HUDEP-2 (cell line): Measurements from ENCODE around the gene OSBPL8.
"Not testable (repeated sequence)": the region's sequence is repeated elsewhere in the genome, so short reads cannot be mapped to it uniquely, and the experiment has no call there.

ENCODE experiments used
- DNase-seq, 76 experiments: peaks; one replicate each; lab custom pipeline; 2025; ENCODE audit not compliant: unreplicated experiment in 76 of 76; lab: John Stamatoyannopoulos, UW

OSBPL8 gene

GRCh38 chr12:76529226-76529918 is 30.2 kb downstream of the OSBPL8 start:
- peak in 20 of 76 experiments; percentile 6 to 62 (median 26) for DNase-seq

DNA sequence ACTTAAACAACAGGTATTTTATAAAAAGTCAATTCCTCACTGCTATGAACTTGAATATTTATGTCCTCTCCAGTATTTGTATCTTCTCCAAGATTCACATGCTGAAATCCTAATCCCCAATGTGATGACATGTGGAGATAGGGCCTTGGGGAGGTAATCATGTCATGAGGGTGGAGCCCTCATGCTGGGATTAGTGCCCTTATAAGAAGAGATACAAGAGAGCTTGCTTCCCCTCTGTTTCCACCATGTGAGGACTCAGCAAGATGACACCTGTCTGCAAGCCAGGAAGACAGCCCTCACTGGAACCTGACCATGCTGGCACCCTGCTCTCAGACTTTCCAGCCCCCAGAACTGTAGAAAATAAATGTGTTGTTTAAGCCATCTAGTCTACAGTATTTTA is 36.2 kb downstream of the OSBPL8 start:
- DNase-seq, result no peak

- no peak for DNase-seq
These were observed 39.2 kb downstream of the OSBPL8 start for GRCh38 chr12:76520348-76520747.

- DNase-seq, result no peak
These were observed 40.0 kb downstream of the OSBPL8 start for GRCh38 chr12:76519538-76519937.

- no peak for DNase-seq
These were observed 40.9 kb downstream of the OSBPL8 start for GRCh38 chr12:76518699-76519098.

DNA sequence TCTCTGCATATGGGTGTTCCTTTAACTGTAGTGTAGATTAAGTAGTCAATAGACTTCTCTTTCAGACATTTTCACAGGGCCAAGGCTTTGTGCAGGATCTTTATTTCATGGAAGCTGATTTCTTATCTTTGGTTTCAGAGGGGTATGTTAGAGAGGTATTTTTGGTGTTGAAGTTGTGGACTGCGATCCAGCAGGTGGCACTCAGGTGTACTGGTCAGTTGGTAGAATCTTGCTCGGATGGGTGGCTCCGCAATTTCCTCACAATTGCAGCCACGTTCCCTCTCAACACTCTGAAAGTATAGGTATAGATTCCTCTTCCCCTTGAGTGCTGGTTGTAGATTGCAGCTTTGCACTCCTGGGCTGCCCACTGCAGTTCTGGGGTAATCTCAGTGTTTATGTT is 44.3 kb downstream of the OSBPL8 start:
- DNase-seq, result no peak

GRCh38 chr12:76511116-76511716 is 48.4 kb downstream of the OSBPL8 start:
- not testable (repeated sequence) for DNase-seq

- DNase-seq, result no peak
These were observed 51.2 kb downstream of the OSBPL8 start for GRCh38 chr12:76508128-76508980.

DNA sequence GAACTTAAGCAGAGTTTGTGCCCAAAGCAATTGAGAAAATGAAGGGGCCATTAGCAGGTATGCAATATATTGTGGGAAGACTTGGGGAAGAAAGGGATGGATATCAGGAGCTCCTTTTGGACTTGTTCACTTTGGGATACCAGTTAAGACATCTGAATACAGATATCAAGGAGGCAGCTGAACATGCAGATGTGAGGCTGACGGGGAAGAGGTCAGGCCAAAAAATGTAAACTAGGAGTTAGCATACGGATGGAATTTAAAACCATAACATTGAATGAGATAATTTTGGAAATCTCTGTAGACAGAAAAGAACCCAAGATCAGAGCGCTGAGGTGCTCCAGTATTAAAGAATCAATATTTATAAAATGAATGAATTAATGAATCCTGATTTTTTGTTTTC is 53.4 kb downstream of the OSBPL8 start:
- DNase-seq, result no peak

GRCh38 chr12:76505050-76505449 is 54.5 kb downstream of the OSBPL8 start:
- no peak for DNase-seq

GRCh38 chr12:76504606-76505005 is 55.0 kb downstream of the OSBPL8 start:
- DNase-seq, result no peak

DNA sequence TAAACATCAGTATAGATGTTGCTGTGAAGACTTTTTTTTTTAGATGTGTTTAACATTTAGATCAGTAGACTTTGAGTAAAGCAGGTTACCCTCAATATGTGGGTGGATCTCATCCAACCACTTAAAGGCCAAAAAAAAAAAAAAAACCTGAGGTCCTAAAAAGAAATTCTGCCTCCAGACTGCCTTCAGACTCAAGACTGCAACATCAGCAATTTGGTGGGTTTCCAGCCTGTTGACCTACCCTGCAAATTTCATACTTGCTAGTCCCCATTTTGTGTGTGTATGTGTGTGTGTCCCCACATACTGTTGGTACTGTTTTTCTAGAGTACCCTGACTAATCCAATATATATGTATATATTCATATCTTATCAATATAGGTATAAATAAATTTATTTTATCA is 55.6 kb downstream of the OSBPL8 start:
- DNase-seq, result no peak

- no peak for DNase-seq
These were observed 58.2 kb downstream of the OSBPL8 start for GRCh38 chr12:76501390-76501789.

DNA sequence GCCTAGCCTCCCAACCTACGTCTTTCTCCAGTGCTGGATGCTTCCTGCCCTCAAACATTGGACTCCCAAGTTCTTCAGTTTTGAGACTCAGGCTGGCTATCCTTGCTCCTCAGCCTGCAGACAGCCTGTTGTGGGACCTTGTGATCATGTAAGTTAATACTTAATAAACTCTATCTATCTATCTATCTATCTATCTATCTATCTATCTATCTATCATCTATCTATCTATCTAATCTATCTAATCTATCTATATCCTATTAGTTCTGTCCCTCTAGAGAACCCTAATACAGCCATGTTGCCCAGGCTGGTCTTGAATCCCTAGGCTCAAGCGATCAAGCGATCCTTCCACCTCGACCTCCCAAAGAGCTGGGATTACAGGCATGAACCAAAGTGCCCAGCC is 60.4 kb downstream of the OSBPL8 start:
- not testable (repeated sequence) for DNase-seq

DNA sequence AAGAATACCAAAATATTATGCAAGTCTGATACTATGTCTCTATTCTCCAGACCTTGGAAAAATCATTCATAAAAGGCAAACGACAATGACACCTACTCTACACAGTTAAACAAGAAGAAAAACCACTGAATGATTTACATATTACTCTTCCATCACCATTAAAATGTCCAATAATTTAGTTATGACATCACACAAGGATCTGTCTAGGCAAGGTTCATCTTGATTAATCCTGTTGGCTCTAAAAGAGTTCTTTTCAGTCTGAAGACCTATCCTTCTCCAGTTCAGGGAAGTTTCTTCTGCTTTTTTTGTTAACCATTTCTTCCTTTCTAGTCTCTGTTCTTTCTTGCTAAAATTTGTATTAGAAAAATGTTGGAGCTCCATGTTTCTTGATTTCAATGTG is 64.0 kb downstream of the OSBPL8 start:
- DNase-seq, result no peak

DNA sequence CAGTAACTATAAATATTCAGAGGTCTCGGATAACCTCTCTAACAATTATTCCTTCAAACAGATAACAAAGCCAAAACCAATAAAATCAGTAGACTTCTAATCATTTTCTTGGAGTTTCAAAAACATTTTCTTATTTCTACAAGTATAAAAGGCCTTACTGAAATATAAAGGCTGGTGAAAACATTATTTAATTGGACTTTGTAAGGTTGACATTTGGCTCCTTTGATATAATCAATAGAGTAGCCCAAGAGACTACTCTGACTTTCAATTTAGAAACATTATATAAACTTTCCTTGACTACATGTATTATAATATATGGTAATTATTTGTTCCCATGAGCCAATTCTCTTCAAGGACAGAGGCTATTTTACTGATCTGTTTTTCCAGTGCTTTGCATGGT is 68.3 kb downstream of the OSBPL8 start:
- no peak for DNase-seq

DNA sequence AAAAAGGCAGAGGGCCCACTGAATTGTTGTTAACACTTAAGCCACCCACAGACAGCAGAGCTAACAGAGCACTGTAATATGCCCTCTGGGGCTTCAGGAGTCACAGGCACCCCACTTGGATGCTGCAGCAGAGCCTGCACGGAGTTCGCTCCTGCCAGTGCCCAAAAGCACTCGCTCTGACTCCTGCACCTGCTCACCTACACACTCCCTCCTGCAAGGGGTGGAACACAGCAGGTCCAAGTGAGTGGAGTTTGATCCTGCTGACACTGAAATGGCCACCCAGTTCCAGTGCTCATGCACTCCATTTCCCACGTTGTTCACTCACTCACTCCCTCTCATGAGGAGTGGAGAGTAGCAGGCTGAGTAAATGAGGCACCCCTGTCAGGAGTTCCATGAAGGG is 68.8 kb downstream of the OSBPL8 start:
- DNase-seq, result no peak

DNA sequence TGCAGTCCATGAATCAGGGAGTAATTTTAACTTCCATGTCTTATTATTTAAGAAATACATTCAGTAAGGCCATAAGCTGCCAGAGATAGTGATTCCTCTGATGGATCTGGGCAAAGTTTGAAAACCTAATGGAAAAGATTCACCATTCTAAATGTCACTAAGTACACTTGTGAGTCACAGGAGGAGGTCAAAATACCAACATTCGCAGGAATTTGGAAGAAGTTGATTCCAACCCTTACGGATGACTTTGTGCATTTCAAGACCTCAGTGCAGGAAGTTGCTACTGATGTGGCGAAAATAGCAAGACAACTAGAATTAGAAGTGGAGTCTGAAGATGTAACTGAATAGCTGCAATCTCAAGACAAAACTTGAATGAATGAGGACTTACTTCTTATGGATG is 69.8 kb downstream of the OSBPL8 start:
- no peak for DNase-seq

DNA sequence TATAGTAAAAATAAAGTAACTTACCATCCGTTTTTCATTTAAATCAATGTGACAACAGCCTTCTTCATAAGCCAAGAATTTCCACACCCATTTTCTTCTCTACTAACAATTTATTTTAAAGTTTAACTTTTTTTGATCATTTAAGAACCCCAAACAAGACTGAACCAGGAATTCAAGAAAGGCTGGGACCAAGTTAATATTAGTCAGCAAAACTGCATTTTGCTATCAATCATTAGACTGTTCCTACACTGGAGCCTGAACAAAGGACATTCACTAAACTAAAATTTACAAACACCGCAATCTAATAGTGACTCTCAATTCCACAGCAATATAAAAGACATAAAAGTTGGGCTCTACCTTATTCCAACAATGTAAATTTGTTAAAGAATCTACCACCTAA is 73.6 kb downstream of the OSBPL8 start:
- DNase-seq, result no peak

GRCh38 chr12:76480796-76481195 is 78.8 kb downstream of the OSBPL8 start:
- peak in 49 of 76 experiments; percentile 4 to 83 (median 43) for DNase-seq

DNA sequence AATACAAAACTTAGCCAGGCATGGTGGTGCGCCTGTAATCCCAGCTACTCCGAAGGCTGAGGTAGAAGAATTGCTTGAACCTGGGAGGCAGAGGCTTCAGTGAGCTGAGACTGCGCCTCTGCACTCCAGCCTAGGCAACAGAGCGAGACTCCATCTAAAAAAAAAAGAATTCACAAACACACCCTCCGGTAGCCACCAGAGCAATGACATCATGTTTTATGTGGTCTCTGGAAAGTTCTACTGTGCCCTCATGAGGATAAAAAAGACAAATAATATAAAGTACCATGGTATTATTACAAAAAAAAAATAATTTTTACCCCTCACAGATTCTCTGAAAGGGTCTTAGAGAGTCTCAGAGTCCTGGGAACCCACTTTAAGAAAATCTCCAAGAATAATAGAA is 81.5 kb downstream of the OSBPL8 start:
- no peak for DNase-seq

GRCh38 chr12:76472862-76473261 is 86.7 kb downstream of the OSBPL8 start:
- DNase-seq, result peak in 19 of 76 experiments; percentile 3 to 41 (median 18)
